Activated naive CD8-positive, alpha-beta T cell treated with anti-CD3 and anti-CD28 coated beads, Interleukin-2, amount 50 U/mL, for 16 hours (primary cell): ENCODE results near the gene GAGE13.
"Not testable (repeated sequence)": the region's sequence is repeated elsewhere in the genome, so short reads cannot be mapped to it uniquely, and the experiment has no call there.

ENCODE experiments used
- DNase-seq: peaks from one replicate; pipeline ENCODE4 v3.0.0-alpha.2; 2020; ENCODE audit warnings: low read depth, low spot score

The GAGE13 gene

GRCh38 chrX:49330421-49330820 lies 961 bp upstream of the GAGE13 start:
- DNase-seq, result not testable (repeated sequence)

- not testable (repeated sequence) for DNase-seq
Measured at GRCh38 chrX:49331841-49332240, 459 bp downstream of the GAGE13 start.

- DNase-seq, result not testable (repeated sequence)
Measured at GRCh38 chrX:49341449-49341848, 10.1 kb downstream of the GAGE13 start.

- DNase-seq, result not testable (repeated sequence)
Measured at GRCh38 chrX:49344496-49345175, 13.3 kb downstream of the GAGE13 start.

- DNase-seq, result not testable (repeated sequence)
Measured at GRCh38 chrX:49345402-49345801, 14.0 kb downstream of the GAGE13 start.

- not testable (repeated sequence) for DNase-seq
Measured at GRCh38 chrX:49346150-49346549, 14.8 kb downstream of the GAGE13 start.
